ENCODE results near the gene NCOA7. TPM values are rescaled to one million over a fixed set of nuclear protein-coding genes. Genes with fewer than 3 reads are reported as not detected.

NCOA7 gene
- total and polyA plus RNA-seq, 10 of the 15 experiments (the other 5 are each of a cell fraction or from before 2014, with no cell fraction given) = 18.9 to 50.3 (median 34.2) TPM

DNA sequence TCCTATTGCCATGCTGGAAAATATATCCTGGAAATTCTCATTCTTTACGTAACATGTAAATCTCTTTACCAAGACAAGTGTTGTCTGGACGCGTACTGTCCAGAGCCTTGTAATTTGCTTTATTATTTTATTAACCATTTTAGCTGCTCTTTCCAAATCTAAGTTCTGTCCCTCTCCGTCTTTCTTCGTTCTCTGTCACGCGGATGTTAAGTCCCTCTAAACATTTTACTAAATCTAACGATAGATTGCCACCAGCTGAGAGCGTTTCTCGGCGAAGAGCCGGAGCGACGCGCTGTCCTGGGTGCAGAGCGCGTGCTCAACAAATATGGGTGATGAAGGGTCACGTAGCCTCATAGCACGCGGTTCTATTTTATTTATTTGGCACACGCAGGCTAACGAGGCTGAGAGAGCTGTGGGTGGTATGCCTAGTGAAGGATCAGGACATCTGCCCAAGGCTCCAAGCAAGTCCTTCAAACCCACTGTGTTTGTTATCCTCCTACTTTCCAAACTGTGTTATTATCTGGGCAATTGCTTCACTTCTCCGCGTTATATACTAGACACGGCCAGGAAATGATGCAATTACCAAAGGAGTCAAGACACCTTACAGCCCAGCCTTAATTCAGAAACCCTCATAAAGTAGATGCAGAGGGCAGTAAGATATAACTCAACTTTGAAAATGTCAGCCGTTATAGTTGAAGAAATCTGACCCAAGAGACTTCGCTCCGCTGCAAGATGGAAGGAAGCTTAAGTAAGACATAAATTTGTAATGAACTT, 10.0 kb upstream of the NCOA7 start (continued):
- no peak for TF ChIP-seq HSF1 (IDR thresholded peaks at IDR 0.05; ENCODE audit: low read depth, low read length)
- TF ChIP-seq, protein P1, sequence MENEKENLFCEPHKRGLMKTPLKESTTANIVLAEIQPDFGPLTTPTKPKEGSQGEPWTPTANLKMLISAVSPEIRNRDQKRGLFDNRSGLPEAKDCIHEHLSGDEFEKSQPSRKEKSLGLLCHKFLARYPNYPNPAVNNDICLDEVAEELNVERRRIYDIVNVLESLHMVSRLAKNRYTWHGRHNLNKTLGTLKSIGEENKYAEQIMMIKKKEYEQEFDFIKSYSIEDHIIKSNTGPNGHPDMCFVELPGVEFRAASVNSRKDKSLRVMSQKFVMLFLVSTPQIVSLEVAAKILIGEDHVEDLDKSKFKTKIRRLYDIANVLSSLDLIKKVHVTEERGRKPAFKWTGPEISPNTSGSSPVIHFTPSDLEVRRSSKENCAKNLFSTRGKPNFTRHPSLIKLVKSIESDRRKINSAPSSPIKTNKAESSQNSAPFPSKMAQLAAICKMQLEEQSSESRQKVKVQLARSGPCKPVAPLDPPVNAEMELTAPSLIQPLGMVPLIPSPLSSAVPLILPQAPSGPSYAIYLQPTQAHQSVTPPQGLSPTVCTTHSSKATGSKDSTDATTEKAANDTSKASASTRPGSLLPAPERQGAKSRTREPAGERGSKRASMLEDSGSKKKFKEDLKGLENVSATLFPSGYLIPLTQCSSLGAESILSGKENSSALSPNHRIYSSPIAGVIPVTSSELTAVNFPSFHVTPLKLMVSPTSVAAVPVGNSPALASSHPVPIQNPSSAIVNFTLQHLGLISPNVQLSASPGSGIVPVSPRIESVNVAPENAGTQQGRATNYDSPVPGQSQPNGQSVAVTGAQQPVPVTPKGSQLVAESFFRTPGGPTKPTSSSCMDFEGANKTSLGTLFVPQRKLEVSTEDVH (IDR thresholded peaks at IDR 0.05; ENCODE audit: low read depth, partially characterized antibody) = no peak
- TF ChIP-seq CHD4 (IDR thresholded peaks at IDR 0.05) = no peak
- no peak for TF ChIP-seq ZNF217 (IDR thresholded peaks at IDR 0.05)
- TF ChIP-seq TAF1 (IDR thresholded peaks at IDR 0.05; ENCODE audit: borderline replicate concordance, low read depth, low read length) = 0 out of 2 replicates have a peak, but pooled peaks have one; percentile 23
- TF ChIP-seq POU2F2 (IDR thresholded peaks at IDR 0.05; ENCODE audit: borderline replicate concordance, low read depth, low read length) = peak; percentile 8; the same call in 1 of the 3 replicates
- TF ChIP-seq CREB1 (IDR thresholded peaks at IDR 0.05; ENCODE audit: low read depth) = no peak; the same call in none of the 2 replicates
- peak; percentile 59 for TF ChIP-seq CREM (IDR thresholded peaks at IDR 0.05; ENCODE audit: low read depth)
- no peak for TF ChIP-seq MEF2A (IDR thresholded peaks at IDR 0.05; ENCODE audit: insufficient read depth, low read depth, low read length)
- TF ChIP-seq PRDM15 (CRISPR knock-in tag; IDR thresholded peaks at IDR 0.05) = no peak
- TF ChIP-seq, protein P2, sequence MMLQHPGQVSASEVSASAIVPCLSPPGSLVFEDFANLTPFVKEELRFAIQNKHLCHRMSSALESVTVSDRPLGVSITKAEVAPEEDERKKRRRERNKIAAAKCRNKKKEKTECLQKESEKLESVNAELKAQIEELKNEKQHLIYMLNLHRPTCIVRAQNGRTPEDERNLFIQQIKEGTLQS (IDR thresholded peaks at IDR 0.05; ENCODE audit: borderline replicate concordance, extremely low read depth, low read depth, low read length) = no peak
- no peak for TF ChIP-seq SMARCA5 (IDR thresholded peaks at IDR 0.05)
- TF ChIP-seq RUNX3 (IDR thresholded peaks at IDR 0.05; ENCODE audit: low read length) = no peak; the same call in 1 of the 2 replicates
- no peak for TF ChIP-seq BMI1 (IDR thresholded peaks at IDR 0.05; ENCODE audit: borderline replicate concordance)
- TF ChIP-seq NR2C1 (IDR thresholded peaks at IDR 0.05) = no peak
- TF ChIP-seq GATAD2B (conservative IDR thresholded peaks at IDR 0.05; ENCODE audit: low read depth) = 0 out of 2 replicates have a peak, but pooled peaks have one; percentile 30
- TF ChIP-seq ZNF384 (IDR thresholded peaks at IDR 0.05; ENCODE audit: borderline replicate concordance, low read depth, low read length) = no peak
- TF ChIP-seq HDAC2 (IDR thresholded peaks at IDR 0.05) = no peak
- peak; percentile 34; the same call in 1 of the 2 replicates for TF ChIP-seq TCF7 (IDR thresholded peaks at IDR 0.05; ENCODE audit: borderline replicate concordance)
- peak in 1 of 2 experiments; percentile 44; a peak in 1 of 4 replicates for TF ChIP-seq BHLHE40 (IDR thresholded peaks at IDR 0.05; ENCODE audit: borderline replicate concordance in 1 of 2, low read depth in 2 of 2, low read length in 1 of 2)
- peak; percentile 87 for TF ChIP-seq POLR2A (IDR thresholded peaks at IDR 0.05; ENCODE audit: low read depth, low read length)
- peak; percentile 13; the same call in 1 of the 2 replicates for TF ChIP-seq IRF4 (IDR thresholded peaks at IDR 0.05; ENCODE audit: low read depth, low read length)

Measured in GM12878 (cell line).